NCI-H774 (cell line): ENCODE data around the gene NUBPL.
"Not testable (repeated sequence)": the region's sequence is repeated elsewhere in the genome, so short reads cannot be mapped to it uniquely, and the experiment has no call there.

Experiments
- DNase-seq: peaks from one replicate; lab custom pipeline; 2025; lab: John Stamatoyannopoulos, UW

Gene NUBPL

DNA sequence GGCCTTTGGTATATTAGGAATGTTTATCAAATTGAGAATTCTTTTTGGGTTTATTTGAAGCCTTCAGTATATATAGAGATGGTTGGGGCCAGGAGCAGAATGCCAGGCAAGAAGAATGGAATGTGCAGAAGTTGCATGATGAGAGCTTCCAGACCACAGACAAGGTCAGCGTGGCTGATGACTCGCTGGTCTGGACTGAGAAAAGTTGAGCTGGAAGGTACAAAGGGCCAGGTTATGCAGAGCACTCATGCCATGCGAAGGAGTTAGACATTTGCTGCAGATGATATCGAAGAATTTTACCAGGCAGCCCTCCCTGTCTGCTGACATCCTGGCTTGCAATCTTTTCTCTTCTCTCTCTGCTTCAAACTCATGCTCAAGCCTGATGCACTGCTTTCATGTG, 319.7 kb downstream of the NUBPL start:
- DNase-seq: no peak

DNA sequence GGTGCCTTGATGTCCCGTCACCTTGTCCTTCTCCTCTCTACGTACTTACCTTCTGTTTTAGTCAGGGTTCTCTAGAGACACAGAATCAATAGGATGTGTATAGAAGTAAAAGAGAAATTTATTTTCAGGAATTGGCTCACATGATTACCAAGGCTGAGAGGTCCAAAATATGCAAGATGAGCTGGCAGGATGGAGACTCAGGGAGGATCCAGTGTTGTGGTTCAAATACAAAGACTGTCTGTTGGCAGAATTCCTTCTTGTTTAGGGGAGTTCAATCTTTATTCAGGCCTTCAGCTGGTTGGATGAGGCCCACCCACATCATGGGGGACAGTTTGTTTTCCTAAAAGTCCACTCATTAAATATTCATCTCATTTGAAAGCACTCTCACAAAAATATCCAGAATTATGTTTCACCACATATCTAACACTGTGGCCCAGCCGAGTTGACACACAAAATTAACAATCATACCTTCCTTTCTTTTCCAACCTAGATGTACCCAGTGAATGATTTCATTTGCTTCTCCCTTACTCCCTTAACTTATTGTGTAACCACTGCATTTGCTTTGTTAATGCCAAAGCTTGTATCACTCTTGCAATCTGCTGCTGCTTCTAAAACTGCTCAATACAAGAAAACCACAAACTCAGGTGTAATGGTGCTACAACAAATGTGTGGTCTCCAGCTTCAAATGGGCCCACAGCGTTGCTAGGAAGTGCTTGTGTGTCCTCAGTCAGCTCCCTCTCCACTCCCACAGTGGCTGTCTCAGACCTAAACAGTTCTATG, 320.5 kb downstream of the NUBPL start:
- DNase-seq: no peak

DNA sequence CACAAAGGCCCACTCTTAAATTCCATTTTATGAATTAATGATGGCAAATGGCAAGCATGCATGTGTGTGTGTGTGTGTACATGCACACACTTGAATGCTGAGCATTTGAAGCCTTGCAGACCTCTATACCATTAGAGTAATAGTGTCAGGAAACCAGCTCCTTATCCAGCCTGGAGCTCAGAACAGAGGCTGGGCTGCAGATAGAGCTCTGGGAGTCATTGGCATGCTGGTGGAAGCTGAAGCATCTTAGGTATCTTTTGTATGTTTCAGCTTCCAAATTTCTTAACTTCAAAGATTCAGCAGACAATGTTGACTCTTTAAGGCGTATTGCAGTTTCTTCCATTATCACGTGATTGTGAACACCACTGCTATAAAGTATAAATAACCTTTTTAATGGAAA, 323.0 kb downstream of the NUBPL start:
- no peak for DNase-seq

DNA sequence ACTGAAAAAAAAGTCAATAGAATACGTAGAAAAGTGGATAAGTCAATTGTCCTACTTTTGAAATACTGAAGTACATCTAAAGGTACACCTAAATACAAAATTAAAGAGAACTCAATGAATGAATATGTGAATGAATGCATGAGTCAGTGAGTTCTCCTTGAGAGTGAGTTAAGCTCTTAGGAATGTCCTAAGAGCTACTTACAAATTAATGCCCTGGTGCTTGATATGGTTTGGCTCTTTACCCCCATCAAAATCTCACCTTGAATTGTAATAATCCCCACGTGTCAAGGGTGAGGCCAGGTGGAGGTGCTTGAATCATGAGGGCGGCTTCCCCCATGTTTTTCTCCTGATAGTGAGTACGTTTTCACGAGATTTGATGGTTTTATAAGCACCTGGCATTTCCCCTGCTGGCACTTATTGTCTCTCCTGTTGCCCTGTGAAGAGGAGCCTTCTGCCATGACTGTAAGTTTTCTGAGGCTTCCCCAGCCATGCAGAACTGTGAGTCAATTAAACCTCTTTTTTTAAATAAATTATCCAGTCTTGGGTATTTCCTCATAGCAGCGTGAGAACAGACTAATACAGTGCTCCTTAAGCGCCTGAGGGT, 323.7 kb downstream of the NUBPL start:
- no peak for DNase-seq

DNA sequence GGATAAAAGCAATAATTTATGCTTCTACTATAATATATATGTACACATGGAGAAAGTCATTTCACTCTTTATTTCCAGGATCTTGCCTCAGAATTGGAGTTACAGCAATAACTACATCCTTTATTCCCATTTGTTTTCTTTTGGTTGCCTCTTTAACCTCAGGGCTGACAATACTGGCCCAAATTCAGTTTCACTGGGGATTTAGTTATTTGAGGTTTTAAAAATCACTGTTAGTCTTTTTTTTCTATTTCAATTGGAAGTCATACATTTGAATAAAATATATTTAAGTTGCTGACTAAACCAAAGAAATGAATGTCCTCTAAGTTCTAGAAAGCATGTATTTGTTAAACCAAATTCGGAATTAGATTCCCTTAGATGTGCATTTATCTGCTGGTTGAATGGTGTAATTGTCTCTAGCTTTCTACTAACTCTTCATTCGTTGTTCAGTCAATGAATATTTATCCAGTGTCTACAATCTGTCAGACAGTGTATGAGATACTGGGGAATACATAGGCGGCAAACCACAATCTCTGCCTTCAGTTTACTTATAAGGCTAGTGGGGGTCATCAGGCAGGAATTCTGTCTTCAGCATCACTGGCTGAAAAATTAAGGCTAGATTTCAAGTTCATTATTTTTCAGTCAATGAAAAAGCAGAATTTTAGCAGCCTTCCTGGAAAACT, 325.1 kb downstream of the NUBPL start:
- DNase-seq: no peak

DNA sequence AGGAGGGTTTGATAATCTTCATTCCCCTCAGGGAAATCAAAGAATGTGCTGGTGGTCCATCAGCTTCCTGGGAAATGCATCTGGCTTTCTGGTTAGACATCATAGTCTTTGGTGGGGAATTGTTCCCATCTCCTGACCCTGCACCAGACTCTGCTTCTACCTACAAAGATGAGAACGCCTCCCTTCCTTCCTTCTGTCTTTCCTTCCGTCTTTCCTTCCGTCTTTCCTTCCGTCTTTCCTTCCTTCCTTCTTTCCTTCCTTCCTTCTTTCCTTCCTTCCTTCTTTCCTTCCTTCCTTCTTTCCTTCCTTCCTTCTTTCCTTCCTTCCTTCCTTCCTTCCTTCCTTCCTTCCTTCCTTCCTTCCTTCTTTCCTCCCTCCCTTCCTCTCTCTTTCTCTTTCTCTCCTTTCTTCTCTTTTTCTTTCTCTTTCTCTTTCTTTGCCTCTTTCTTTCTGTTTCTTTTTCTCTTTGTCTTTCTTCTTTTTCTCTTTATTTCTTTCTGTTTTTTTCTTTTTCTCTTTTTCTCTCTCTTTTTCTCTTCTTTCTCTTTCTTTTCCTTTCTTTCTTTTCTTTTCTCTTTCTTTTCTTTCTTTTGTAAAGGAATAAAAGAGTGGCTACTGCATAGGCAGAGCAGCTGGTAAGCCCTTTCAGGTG, 326.9 kb downstream of the NUBPL start:
- DNase-seq: no peak

DNA sequence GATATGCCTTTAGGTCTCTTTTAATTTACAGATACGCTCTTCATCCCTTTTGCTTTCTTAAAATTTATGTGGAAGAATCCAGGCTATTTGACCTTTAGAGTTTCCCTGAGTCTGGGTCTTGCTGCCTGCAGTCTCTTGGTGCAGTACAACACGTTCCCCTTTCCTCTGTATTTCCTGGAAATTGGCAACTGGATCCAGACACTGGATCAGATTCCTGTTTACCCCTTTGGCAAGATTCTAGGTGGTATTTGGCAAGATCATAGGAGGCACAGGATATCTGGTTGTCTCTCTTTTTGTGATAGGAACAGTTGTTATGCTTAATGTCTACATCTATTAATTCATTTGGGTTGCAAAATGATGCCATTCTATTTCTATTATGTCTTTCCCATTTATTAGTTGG, 328.1 kb downstream of the NUBPL start:
- DNase-seq: no peak

DNA sequence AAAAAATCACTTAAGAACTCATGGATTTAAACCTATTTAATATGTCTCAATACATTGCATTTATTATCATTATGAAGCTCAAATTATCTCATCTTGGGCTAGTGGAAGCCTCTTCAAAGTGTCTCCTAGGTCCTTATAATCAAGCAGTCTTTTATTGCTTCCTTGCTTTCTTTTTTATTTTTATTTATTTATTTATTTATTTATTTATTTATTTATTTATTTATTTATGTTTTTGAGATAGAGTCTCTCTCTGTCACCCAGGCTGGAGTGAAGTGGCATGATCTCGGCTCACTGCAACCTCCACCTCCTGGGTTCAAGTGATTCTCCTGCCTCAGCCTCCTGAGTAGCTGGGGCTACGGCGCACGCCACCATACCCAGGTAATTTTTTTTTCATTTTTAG, 329.0 kb downstream of the NUBPL start:
- DNase-seq: not testable (repeated sequence)

DNA sequence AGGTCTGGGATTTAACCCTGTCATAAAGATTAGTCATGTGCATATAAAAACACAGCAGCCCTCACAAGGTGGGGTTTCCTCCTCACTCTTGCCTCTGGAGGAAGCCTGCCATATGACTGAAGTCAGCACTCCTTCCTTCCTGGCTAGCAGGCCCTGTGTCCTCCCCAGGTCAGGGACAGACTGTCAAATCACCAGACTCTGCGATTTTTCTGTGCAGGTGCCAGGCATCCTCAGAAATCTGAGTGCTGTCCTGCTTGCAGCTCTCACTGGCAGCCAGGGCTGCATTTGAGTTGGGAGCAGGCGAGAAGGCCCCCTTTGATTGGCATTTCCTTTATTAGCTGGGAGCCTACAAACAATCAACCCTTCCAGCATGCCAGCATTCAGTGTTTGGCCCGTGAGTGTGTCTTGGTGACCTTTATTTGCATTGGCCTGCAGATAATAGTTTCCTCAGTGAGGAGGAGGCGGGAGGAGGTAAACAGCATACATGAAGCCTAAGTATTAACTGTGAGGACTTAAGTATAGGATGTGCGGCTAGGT, 332.1 kb downstream of the NUBPL start:
- peak; percentile 21 for DNase-seq

DNA sequence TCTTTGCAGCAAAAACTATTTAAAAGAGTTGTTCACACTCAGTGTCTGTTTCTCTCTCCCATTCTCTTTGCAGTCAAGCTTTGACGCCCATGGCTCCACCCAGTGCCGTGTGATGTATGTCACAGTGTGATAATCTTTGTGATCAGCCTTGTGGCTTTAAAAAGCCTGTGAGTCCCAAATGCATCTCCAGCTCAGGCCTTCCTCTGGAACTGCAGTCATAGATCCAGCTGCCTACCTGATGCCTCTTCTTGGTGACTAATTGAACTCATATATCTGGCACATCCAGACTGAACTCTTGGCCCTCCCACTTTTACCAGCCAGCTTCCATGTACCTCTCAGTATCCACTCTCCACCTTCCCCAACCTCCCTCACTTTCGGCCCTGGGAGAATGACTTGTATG, 333.1 kb downstream of the NUBPL start:
- DNase-seq: no peak

DNA sequence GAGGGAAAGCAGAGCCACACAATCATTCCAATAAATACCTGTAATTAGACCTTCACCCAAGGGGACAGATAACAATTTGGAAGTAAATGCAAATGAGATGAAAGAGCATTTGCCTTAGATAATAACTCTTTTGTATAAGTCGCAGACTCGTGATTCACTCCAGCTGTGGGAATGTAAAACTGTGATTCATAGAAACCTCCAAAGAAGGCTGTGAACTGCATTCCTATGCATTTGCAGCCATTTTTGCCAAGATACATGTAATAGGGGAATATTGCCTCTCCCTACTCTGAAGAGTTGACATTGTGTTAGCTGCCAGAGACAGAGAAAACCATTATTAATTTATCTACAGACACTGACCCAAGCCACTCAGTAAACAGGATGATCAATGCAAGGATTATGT, 334.0 kb downstream of the NUBPL start:
- DNase-seq: no peak

DNA sequence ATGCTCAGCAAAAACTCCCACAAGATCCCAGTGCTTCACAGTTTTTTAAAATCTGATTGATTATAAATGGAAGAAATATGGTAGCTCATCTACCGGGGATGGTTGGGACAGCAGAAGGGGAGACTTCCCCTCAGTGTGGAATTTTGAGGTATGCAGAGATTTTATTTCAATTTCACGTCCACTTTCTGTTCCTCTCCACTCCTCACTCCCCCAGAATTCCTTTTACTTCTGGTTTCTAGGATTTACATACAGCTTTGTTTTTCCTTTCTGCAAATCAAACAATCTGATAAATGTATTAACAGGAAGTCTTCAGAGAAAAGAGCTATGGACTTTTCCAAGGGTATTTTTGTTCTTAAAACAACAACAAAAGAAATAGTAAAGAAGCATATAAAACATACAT, 334.4 kb downstream of the NUBPL start:
- no peak for DNase-seq

DNA sequence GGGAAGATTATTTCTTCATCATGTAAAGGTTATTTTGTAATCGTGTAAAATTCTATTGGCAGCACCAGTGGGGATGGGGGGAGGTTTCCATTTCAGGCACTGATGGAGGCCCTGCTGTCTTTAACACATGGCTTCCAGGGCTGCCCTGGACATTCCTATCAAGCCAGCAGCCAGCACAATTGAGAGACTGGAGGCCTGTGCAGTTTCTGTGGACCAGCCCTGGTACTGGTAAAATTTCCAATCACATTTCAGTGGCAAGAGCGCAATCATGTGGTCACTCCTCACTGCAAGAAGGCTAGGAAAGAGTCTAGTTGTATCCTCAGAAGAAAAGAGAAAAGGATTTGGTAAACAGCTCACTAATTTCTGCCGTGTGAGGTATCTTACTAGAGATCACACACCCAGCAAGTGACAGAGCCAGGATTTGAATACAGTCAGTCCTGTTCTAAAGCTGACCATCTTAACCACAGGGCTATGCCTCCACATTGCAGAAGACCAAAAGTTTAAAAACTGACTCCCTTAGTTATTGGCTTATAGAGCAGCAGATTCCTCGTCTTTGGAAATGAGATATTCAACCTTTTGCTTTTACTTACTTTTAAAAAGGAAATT, 336.5 kb downstream of the NUBPL start:
- DNase-seq: no peak

DNA sequence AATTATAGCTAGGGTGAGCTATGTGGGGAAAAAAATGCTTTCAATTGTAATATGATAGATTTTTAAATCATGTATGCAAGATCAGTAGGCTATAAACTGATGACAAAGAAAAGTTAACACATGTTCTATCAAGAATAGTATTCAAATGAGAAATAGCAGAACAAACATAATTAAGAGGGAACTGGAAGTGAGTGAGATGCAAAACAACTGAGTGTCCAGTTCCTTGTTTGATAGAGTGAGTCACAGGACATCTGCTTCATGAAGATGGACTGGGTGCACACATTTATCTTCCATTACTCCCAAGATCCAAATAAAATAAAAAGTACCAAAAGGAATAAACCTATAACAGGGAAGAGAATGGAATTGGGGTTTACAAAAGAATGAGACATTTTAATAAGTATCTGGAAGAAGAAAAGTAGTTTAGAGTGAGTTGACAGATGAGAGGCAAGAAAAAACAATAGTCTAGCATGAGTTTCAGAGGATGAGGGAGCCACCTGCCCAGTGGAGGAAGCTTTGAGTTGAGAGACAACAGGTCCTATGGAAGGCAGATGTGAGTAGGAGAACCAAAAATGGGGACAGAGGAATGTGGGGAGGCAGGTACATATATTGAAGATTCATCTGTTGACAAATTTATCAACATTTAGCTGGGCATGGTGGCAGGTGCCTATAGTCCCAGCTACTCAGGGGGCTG, 337.8 kb downstream of the NUBPL start:
- DNase-seq: no peak

DNA sequence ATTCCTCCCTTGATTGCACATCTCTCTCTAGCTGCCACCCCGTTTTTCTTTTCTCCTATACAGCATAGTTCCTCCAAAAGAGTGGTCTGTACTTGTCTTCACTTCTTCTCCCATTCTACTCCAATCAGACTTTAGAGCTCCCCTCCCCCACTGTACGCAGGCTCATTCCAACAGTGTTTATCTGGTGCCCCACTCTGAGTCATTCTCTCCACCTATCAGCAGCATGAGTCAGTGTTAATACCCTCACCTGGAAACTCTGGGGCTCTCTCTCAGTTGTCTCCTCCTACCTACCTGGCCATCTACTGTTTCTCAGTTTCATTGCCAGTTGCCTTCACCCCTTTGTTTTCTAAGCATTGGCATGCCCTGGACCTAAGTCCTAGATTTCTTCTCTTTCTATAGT, 340.8 kb downstream of the NUBPL start:
- no peak for DNase-seq

DNA sequence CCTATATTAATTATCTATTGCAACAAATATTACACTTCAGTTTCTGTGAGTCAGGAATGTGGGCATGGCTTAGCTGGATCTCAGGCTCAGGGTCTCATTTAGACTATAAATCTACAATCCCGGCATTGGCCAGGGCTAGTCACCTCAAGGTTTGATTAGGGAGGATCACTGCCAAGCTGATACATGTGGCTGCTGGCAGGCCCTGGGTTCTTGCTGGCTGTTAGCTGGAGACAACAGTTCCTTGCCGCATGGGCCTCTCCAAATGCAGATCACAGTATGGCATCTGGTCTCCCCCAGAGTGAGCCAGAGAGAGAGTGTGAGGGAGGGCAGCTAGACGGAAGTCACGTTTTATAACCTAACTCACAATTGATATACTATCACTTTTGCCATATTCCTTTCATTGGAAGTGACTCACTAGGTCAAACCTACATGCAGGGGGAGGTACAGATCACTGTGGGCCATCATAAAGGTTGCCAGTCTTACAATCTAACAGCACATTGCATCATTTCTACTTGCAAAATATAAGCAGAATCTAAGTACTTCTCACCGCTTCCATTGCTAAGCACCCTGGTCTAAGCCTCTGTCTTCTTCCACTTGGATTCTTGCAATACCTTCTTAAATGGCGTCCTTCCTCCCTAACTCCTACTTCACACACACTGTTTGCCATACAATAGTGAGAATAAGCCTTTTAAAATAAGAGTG, 341.9 kb downstream of the NUBPL start:
- DNase-seq: no peak

DNA sequence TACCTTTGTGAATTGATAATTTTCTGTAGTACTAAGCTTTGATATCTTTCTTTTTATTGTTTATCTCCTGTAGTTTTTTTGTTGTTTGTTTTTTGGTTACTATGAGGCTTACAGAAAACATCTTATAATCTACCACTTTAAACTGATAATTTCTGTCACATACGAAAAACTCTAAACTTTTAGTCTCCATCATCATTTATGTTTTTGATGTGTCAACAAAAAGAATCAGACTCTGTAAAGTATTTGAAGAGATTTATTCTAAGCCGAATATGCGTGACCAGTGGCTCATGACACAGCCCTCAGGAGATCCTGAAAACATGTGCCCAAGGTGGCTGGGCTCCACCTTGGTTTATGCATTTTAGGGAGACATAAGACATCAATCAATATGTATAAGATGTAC, 348.8 kb downstream of the NUBPL start:
- DNase-seq: no peak
